Mesodermal cell (in vitro differentiated cells): ENCODE measurements around the gene IDE.
"Not testable (repeated sequence)": the region's sequence is repeated elsewhere in the genome, so short reads cannot be mapped to it uniquely, and the experiment has no call there.

ENCODE experiments used
- H3K27ac ChIP-seq: 2 replicates; pipeline ENCODE4 v1.7.0; 2013; ENCODE audit warnings: mild to moderate bottlenecking, low read depth, low read length, moderate library complexity; ENCODE audit not compliant: severe bottlenecking
- H3K36me3 ChIP-seq: 2 replicates; pipeline ENCODE4 v1.7.1; 2013; ENCODE audit warnings: mild to moderate bottlenecking, low read length, moderate library complexity; ENCODE audit not compliant: control insufficient read depth, insufficient read depth
- H3K4me1 ChIP-seq: one replicate; pipeline ENCODE4 v1.7.1; 2013; ENCODE audit warnings: mild to moderate bottlenecking, low read length; ENCODE audit not compliant: insufficient read depth, control insufficient read depth, poor library complexity, severe bottlenecking
- H3K4me3 ChIP-seq: 2 replicates; pipeline ENCODE4 v1.7.0; 2013; ENCODE audit warnings: low read length, control low read depth, mild to moderate bottlenecking; ENCODE audit not compliant: insufficient read depth, poor library complexity, severe bottlenecking; ENCODE audit errors: extremely low read depth
- H3K9me3 ChIP-seq: 2 replicates; pipeline ENCODE4 v1.7.1; 2013; ENCODE audit warnings: mild to moderate bottlenecking, low read length, moderate library complexity; ENCODE audit not compliant: control insufficient read depth
- WGBS, 2 experiments: methylation state at CpG; one replicate each; pipeline ENCODE4 v1.1.5; 2013; ENCODE audit warnings: missing lambda C conversion rate in 2 of 2; ENCODE audit not compliant: insufficient coverage in 2 of 2; 5-methylcytosine and 5-hydroxymethylcytosine counted together

The IDE gene

DNA sequence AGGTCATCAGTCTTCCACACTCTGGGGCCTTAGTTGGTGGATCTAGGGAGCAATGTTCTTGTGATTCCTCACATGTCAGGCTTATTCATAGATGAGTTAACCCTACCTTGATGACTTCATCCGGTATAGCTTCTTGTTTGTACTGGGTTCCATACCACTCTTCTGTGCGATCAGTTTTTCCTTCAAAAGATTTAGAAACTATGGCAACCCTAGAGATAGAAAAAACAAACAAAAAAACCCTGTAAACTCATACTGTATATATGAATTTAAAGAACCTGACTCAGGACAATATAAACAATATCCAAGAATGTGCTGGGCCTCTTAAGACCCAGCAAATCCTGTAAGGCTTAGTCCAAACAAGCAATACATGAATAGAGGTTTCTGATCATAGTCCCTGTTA is 83.5 kb downstream of the IDE start:
- Histone ChIP-seq H3K27ac (no peak overlapping the region), H3K9me3 (no peaks in the 10 kb centered on the region), H3K36me3 (peaks cover 82% of the 10 kb centered on the region), H3K4me3 (no peak overlapping the region), H3K4me1 (peaks cover 5% of the 10 kb centered on the region)
- WGBS, 2 experiments, result 100% methylated on average over 1 to 2 of the region's 2 CpGs

- Histone ChIP-seq H3K36me3 (peaks cover 86% of the 10 kb centered on the region), H3K9me3 (no peaks in the 10 kb centered on the region), H3K27ac (no peak overlapping the region), H3K4me1 (no peaks in the 10 kb centered on the region), H3K4me3 (no peak overlapping the region)
Observed at GRCh38 chr10:92486637-92487036, 87.3 kb downstream of the IDE start.

DNA sequence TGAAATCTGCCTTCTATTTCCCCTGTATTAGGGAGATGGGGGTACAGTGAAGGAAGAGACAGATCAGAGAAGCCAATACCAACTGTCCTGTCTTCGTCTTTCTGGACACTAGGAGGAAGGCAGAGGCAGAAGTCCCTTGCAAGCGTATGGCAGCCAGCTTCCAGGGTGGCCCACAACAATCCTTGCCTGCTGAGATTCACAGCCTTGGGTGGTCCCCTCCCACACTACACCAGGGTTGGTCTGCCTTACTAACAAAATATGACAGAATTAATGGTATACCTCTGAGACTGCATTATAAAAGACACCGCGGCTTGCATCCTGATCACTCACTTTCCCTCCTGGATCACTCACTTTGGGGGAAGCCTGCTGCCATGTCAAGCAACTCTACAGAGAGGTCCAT is 90.4 kb downstream of the IDE start:
- H3K27ac ChIP-seq, result no peak overlapping the region
- no peak overlapping the region for H3K4me3 ChIP-seq
- H3K4me1 ChIP-seq, result no peaks in the 10 kb centered on the region
- H3K36me3 ChIP-seq, result peaks cover 76% of the 10 kb centered on the region
- 100% methylated on average over 1 to 2 of the region's 4 CpGs for WGBS, 2 experiments
- no peaks in the 10 kb centered on the region for H3K9me3 ChIP-seq

DNA sequence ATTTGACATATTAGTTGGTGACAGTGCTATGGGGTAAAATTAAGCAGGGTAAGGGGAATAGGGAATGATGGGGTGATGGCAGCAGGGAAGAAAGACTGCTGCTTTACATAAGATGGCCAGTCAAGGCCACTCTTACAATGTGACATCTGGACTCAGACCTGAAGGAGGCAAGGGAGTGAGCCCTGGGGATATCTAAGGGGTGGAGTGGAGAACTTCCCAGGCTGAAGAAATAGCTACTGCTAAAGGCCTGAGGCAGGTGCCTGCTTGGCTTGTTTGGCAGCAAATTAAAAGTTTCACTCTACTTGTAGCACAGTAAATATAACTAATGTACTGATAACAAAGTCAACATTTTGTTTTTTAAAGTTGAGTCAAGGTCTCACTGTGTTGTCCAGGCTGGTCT is 93.5 kb downstream of the IDE start:
- no peak overlapping the region for H3K4me3 ChIP-seq
- H3K4me1 ChIP-seq, result no peaks in the 10 kb centered on the region
- H3K9me3 ChIP-seq, result no peaks in the 10 kb centered on the region
- no peak overlapping the region for H3K27ac ChIP-seq
- peaks cover 57% of the 10 kb centered on the region for H3K36me3 ChIP-seq

DNA sequence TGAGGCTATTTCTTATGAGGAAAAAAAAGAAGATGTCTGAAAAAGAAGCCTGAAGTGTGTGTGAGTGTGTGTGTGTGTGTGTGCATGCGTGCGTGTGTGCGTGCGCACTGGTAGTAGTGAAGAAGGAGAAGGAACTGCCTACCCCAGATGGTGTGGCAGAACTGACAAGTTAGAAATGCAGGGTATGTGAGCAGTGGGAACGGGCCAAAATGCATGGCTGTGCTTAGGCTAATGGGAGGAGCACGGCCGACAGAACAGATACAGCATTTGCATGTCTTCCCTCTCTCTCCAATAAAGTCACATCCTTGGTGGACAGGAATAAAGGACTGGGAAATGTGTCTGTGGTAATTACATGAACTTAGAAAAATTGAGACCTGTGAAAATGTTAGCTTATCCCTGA is 94.3 kb downstream of the IDE start:
- H3K36me3 ChIP-seq, result peaks cover 53% of the 10 kb centered on the region
- 72 to 92% methylated on average over 4 to 7 of the region's 7 CpGs for WGBS, 2 experiments

DNA sequence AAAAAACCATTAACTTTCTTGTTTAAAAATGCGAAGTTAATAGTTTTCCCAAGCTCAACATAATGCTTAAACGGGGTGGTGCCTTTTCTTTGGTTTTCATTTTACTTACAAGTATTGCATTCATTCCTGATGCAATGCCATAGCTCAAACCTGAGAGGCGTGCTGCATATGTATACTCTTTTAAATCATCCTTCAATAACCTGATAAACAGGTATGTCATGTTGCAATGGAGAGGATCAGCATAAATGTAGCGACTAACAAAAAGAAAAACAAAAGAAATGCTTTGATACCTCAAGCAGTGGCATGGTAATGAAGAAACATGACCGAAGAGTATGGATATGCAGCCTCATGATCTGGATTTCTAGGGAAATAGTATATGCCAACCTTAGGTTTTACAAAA is 95.4 kb downstream of the IDE start:
- WGBS, 2 experiments, result 89 to 100% methylated on average over 2 to 3 of the region's 5 CpGs
- H3K4me3 ChIP-seq, result no peak overlapping the region
- no peaks in the 10 kb centered on the region for H3K9me3 ChIP-seq
- H3K36me3 ChIP-seq, result peaks cover 48% of the 10 kb centered on the region
- H3K4me1 ChIP-seq, result no peaks in the 10 kb centered on the region
- no peak overlapping the region for H3K27ac ChIP-seq

More for the DNA sequence above, 94.3 kb downstream of the IDE start:
- Histone ChIP-seq H3K4me3 (no peak overlapping the region), H3K4me1 (no peaks in the 10 kb centered on the region), H3K27ac (no peak overlapping the region), H3K9me3 (no peaks in the 10 kb centered on the region)

DNA sequence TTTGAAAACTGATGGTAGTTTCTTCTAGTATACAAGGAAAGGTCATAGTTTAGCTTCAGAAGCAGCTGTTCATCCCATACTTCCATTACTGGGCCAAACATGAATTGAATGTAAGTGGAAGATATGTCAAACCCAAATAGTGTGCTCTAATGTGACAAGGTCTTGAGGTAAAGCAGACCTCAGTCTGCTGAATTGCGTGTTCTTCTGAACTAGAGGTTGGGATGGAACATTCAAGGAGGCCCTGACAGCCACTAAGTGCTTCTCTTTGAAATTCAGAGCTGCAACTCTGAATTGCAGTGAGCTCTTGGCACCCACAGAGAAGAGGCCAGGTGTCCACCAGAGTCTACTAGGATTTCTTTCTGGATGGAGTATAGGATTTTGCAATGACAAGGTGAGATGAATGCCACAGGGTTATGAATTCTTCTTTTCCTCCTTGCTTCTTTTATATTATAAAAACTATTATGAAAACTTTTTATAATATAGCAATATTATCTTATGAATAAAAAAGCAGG is 98.5 kb downstream of the IDE start:
- WGBS, 2 experiments, result 85 to 100% methylated on average over 1 of the region's 1 CpG
- no peaks in the 10 kb centered on the region for H3K4me1 ChIP-seq
- no peaks in the 10 kb centered on the region for H3K9me3 ChIP-seq
- H3K36me3 ChIP-seq, result peaks cover 43% of the 10 kb centered on the region
- H3K4me3 ChIP-seq, result no peak overlapping the region
- H3K27ac ChIP-seq, result no peak overlapping the region

DNA sequence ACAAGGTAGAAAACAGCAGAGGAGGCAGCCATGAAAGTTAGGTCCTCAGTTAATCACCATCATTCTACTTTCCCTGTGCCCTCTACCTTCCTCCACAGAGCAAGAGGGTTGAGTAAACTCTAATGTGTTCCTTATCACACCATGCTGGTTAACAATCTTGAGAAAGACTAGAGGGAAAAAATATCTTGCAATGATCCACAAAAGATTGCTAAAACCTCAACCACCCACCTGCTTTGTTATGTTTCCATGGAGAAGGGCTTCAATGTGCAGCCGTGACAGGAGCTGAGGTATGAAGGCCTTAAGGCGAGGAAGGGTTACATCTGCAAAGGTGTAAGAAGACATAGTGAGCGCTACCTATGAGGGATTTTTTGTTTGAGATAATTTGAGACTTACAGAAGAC is 103.9 kb downstream of the IDE start:
- 100% methylated on average over 2 of the region's 3 CpGs for WGBS, 2 experiments

GRCh38 chr10:92464364-92464763 is 109.5 kb downstream of the IDE start:
- Histone ChIP-seq H3K4me1 (no peaks in the 10 kb centered on the region), H3K4me3 (no peak overlapping the region), H3K9me3 (no peaks in the 10 kb centered on the region), H3K27ac (no peak overlapping the region), H3K36me3 (peaks cover 55% of the 10 kb centered on the region)
- 86 to 87% methylated on average over 5 of the region's 5 CpGs for WGBS, 2 experiments

More for the DNA sequence above, 103.9 kb downstream of the IDE start:
- H3K4me1 ChIP-seq, result no peaks in the 10 kb centered on the region
- no peaks in the 10 kb centered on the region for H3K9me3 ChIP-seq
- no peak overlapping the region for H3K4me3 ChIP-seq
- H3K36me3 ChIP-seq, result peaks cover 42% of the 10 kb centered on the region
- H3K27ac ChIP-seq, result no peak overlapping the region

DNA sequence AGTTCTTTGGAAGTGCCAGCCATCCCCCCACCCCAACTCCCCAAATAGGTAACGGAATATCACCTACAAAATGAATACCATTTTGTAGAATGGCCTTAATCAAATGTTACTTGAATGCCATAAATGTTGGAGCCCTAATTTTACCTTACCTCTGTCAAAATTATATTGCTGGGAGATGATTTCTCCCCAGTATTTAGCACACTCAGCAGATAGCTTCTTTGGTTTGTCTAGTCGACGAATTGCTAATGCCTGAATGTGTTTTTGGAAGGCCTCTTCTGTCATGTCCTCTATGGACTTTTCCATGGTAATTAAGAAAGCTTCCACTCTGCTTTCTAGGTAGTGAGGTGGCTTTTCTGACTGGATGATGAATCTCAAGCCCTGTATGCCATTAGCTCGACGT is 110.3 kb downstream of the IDE start:
- no peaks in the 10 kb centered on the region for H3K9me3 ChIP-seq
- H3K4me1 ChIP-seq, result no peaks in the 10 kb centered on the region
- H3K36me3 ChIP-seq, result peaks cover 57% of the 10 kb centered on the region
- no peak overlapping the region for H3K4me3 ChIP-seq
- 100% methylated on average over 2 of the region's 5 CpGs for WGBS, 2 experiments
- H3K27ac ChIP-seq, result no peak overlapping the region

DNA sequence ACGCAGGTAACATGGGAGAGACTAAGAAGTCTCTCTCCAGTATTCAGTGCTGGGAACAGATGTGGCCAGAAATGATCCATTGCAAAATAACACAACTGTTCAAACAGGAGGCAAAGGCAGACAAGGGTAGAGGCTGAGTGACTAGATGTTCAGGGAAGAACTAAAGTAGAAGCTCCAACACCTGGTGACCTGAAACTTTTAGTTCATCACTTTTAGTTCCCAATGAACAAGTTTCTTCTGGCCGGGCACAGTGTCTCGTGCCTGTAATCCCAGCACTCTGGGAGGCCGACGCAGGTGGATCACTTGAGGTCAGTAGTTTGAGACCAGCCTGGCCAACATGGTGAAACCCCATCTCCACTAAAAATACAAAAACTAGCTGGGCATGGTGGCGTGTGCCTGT is 118.9 kb downstream of the IDE start:
- 88 to 89% methylated on average over 5 to 6 of the region's 6 CpGs for WGBS, 2 experiments
- not testable (repeated sequence) for H3K9me3 ChIP-seq
- H3K36me3 ChIP-seq, result peaks cover 54% of the 10 kb centered on the region

DNA sequence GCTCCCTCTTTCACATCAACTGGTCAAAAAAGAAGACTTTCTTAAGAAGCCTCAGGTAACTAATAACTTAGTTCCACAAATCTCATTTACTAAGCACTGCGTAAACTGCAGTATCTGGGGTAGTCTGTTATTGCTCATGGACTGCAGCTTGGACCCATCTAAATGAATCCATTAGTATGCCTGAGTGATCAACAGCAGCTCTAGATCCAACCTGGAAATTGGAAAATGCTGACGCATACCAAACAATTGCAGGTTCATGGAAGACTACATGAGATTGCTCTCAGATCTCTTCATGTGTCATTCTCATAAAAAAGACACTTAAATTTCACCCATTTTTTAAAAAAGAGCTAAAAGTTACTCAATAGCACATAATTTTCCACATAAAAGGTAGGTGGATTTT is 121.6 kb downstream of the IDE start:
- no peaks in the 10 kb centered on the region for H3K4me1 ChIP-seq
- 100% methylated on average over 1 to 2 of the region's 2 CpGs for WGBS, 2 experiments
- H3K4me3 ChIP-seq, result no peak overlapping the region
- H3K27ac ChIP-seq, result no peak overlapping the region
- H3K9me3 ChIP-seq, result no peaks in the 10 kb centered on the region
- H3K36me3 ChIP-seq, result peaks cover 49% of the 10 kb centered on the region

More for the DNA sequence above, 118.9 kb downstream of the IDE start:
- H3K27ac ChIP-seq, H3K4me1 ChIP-seq, H3K4me3 ChIP-seq: not testable (repeated sequence)
